HepG2 (cell line): ENCODE data around the gene FIGNL1. TPM values are rescaled to one million over a fixed set of nuclear protein-coding genes. Genes with fewer than 3 reads are reported as not detected.

Experiments
- ATAC-seq: fragments of 200-7000 bp; cut with Tn5 transposase; 3 replicates; pipeline ENCODE4 v1.9.1; 2020; ENCODE audit warnings: mild to moderate bottlenecking, moderate library complexity
- BruUV-seq: library from RNA; stranded (reverse); fragments of 400-500 nt; replicated peaks from 2 replicates; lab custom pipeline; 2021; lab: Mats Ljungman, UMichigan
- CTCF ChIA-PET: fragments of 300-600 bp; formaldehyde crosslinking; extraction: SDS; loops from one replicate; lab custom pipeline; 2021; ENCODE audit warnings: low total read pairs, inconsistent platforms, low intra/inter-chr PET ratio; lab: Yijun Ruan, JAX
- POLR2A ChIA-PET: fragments of 350-600 bp; sonication (Branson Sonifier 250); formaldehyde crosslinking; loops from one replicate; lab custom pipeline; 2020; ENCODE audit warnings: antibody characterized with exemption, inconsistent platforms; lab: Yijun Ruan, JAX
- DNase-seq: peaks from one replicate; pipeline ENCODE4 v3.0.0-alpha.2; 2015; ENCODE audit warnings: low spot score
- FAIRE-seq: peaks from 3 replicates; lab custom pipeline; 2011; peaks lifted over from hg19 to GRCh38; lab: Jason Lieb, UNC
- H2AFZ ChIP-seq: one replicate; pipeline ENCODE4 v1.6.1; 2011; ENCODE audit warnings: low read length, inconsistent platforms
- H3K27ac ChIP-seq: fragments of 300-600 bp; 3 replicates; pipeline ENCODE4 v1.8.0; 2011; ENCODE audit warnings: mixed run types, mild to moderate bottlenecking, mixed read lengths, low read length, inconsistent platforms; ENCODE audit not compliant: insufficient read depth; ENCODE audit errors: extremely low read length
- H3K27me3 ChIP-seq, 2 experiments: fragments of 200-600 bp in 1 of 2; 2 replicates in 1 of 2; 3 replicates in 1 of 2; pipeline versions ENCODE4 v1.6.0 to v1.8.0; 2011; ENCODE audit warnings: low read length in 2 of 2, mild to moderate bottlenecking in 2 of 2, moderate library complexity in 2 of 2, inconsistent platforms in 1 of 2; ENCODE audit not compliant: insufficient read depth in 2 of 2, control insufficient read depth in 1 of 2
- H3K36me3 ChIP-seq, 2 experiments: fragments of 200-600 bp in 1 of 2; replicated peaks in 1 of 2; 2 replicates in 1 of 2; 3 replicates in 1 of 2; pipeline versions ENCODE4 v1.5.1 to v1.8.0; 2011; ENCODE audit warnings: low read length in 2 of 2, inconsistent platforms in 1 of 2; ENCODE audit not compliant: insufficient read depth in 2 of 2, control insufficient read depth in 1 of 2
- H3K4me1 ChIP-seq: 2 replicates; pipeline ENCODE4 v1.5.1; 2012; ENCODE audit warnings: low read length, inconsistent platforms; ENCODE audit not compliant: insufficient read depth
- H3K4me2 ChIP-seq: 2 replicates; pipeline ENCODE4 v1.6.0; 2011; ENCODE audit warnings: low read depth, low read length, inconsistent platforms
- H3K4me3 ChIP-seq, 3 experiments: fragments of 200-600 bp in 1 of 3; sonication (generic), shearing (Covaris generic) in 1 of 3; replicated peaks in 1 of 3; 2 replicates each; pipeline ENCODE4 v1.5.1; 2011 to 2016; ENCODE audit warnings: low read length in 3 of 3, inconsistent platforms in 2 of 3, low read depth in 2 of 3, mild to moderate bottlenecking in 2 of 3, control low read depth in 1 of 3, mixed read lengths in 1 of 3; ENCODE audit not compliant: insufficient read depth in 1 of 3
- H3K79me2 ChIP-seq: one replicate; pipeline ENCODE4 v1.6.1; 2011; ENCODE audit warnings: low read length, inconsistent platforms; ENCODE audit not compliant: insufficient read depth
- H3K9ac ChIP-seq: 2 replicates; pipeline ENCODE4 v1.6.0; 2011; ENCODE audit warnings: mild to moderate bottlenecking, low read depth, low read length, inconsistent platforms; ENCODE audit not compliant: insufficient read depth
- H3K9me3 ChIP-seq: 2 replicates; pipeline ENCODE4 v1.5.1; 2012; ENCODE audit warnings: mild to moderate bottlenecking, low read length
- H4K20me1 ChIP-seq: 2 replicates; pipeline ENCODE4 v1.6.0; 2011; ENCODE audit warnings: inconsistent platforms, mild to moderate bottlenecking, low read length, moderate library complexity; ENCODE audit not compliant: insufficient read depth
- ARID5B ChIP-seq: IDR thresholded peaks from 2 replicates; pipeline ENCODE4 v1.4.0; 2020; ENCODE audit warnings: mild to moderate bottlenecking, missing genetic modification reagents
- ARNTL ChIP-seq: sonication (generic); formaldehyde crosslinking; IDR thresholded peaks from 2 replicates; pipeline ENCODE4 v1.4.0; 2020; ENCODE audit warnings: mild to moderate bottlenecking, missing genetic modification reagents
- MED1 ChIP-seq: sonication (generic); formaldehyde crosslinking; IDR thresholded peaks from 2 replicates; pipeline ENCODE4 v1.4.0; 2020; ENCODE audit warnings: missing genetic modification reagents
- MXI1 ChIP-seq: IDR thresholded peaks from 3 replicates; pipeline ENCODE4 v1.6.1; 2012; ENCODE audit warnings: low read depth, low read length, inconsistent platforms, borderline replicate concordance
- MYNN ChIP-seq: sonication (generic); formaldehyde crosslinking; IDR thresholded peaks from 2 replicates; pipeline ENCODE4 v1.4.0; 2020; ENCODE audit warnings: mild to moderate bottlenecking, low read depth, missing genetic modification reagents
- RFX1 ChIP-seq: fragments of 450-650 bp; IDR thresholded peaks from 2 replicates; pipeline ENCODE4 v1.6.1; 2017
- SIN3B ChIP-seq: fragments of 150-350 bp; IDR thresholded peaks from 2 replicates; pipeline ENCODE4 v1.6.1; 2014; ENCODE audit warnings: low read length
- SRY ChIP-seq: sonication (generic); formaldehyde crosslinking; IDR thresholded peaks from 2 replicates; pipeline ENCODE4 v1.8.0; 2022; ENCODE audit warnings: mild to moderate bottlenecking, missing genetic modification reagents
- SUZ12 ChIP-seq: fragments of 150-350 bp; IDR thresholded peaks from 2 replicates; pipeline ENCODE4 v1.6.1; 2014; ENCODE audit warnings: low read depth, low read length
- ZFYVE20 ChIP-seq: sonication (generic); formaldehyde crosslinking; IDR thresholded peaks from 2 replicates; pipeline ENCODE4 v1.8.0; 2023; ENCODE audit warnings: low read depth, mild to moderate bottlenecking, moderate library complexity, missing genetic modification reagents, borderline replicate concordance
- ZNF230 ChIP-seq: sonication (generic); formaldehyde crosslinking; IDR thresholded peaks from 2 replicates; pipeline ENCODE4 v1.4.0; 2020; ENCODE audit warnings: mild to moderate bottlenecking, missing genetic modification reagents
- ZNF567 ChIP-seq: sonication (generic); formaldehyde crosslinking; IDR thresholded peaks from 2 replicates; pipeline ENCODE4 v1.8.1; 2023; ENCODE audit warnings: mild to moderate bottlenecking, missing genetic modification reagents, borderline replicate concordance
- ZNF580 ChIP-seq: IDR thresholded peaks from 2 replicates; pipeline ENCODE4 v1.6.1; 2016; ENCODE audit warnings: low read depth, borderline replicate concordance
- ZNF800 ChIP-seq: sonication (generic); formaldehyde crosslinking; IDR thresholded peaks from 2 replicates; pipeline ENCODE4 v1.4.0; 2020; ENCODE audit warnings: missing genetic modification reagents
- WGBS: methylation state at CpG from one replicate; pipeline ENCODE4 v1.1.6; 2017; ENCODE audit warnings: low lambda C conversion rate; 5-methylcytosine and 5-hydroxymethylcytosine counted together
- in situ Hi-C: cut with HindIII; loops from 2 replicates; pipeline ENCODE4 v1.10.0; 2017; ENCODE audit warnings: low pct_unique_long_range_greater_than_20kb; ENCODE audit not compliant: extremely low pct_ligation_motif_present
- intact Hi-C: fragments of 100-400 bp; cut with micrococcal nuclease; formaldehyde crosslinking; loops from one replicate; pipeline ENCODE4 v1.10.0; 2022; ENCODE audit not compliant: unreplicated experiment
- polyA plus RNA-seq, 8 experiments: library from polyadenylated mRNA; depleted of rRNA in 3 of 8; stranded (reverse) in 7 of 8; unstranded in 1 of 8; fragments of >200 nt; fragmentation: Illumina TruSeq in 4 of 8; extraction: Trizol in 4 of 8; gene quantifications; 2 replicates each; pipeline versions ENCODE4 v1.2.1 to v1.2.3, GENCODE V29; 2011 to 2016; ENCODE audit warnings: low read depth in 4 of 8, missing spikeins in 1 of 8, mixed read lengths in 1 of 8; ENCODE audit not compliant: insufficient read depth in 1 of 8
- total RNA-seq, 5 experiments: library from RNA; depleted of rRNA; stranded (reverse); fragments of >200 nt; fragmentation: Illumina TruSeq; extraction: Trizol; gene quantifications; 2 replicates each; pipeline ENCODE4 v1.2.3, GENCODE V29; 2016; ENCODE audit warnings: low read depth in 1 of 5

FIGNL1 gene
- total and polyA plus RNA-seq, 2 of the 13 experiments (the other 11 are each of a cell fraction or from before 2014, with no cell fraction given) = 4.0 to 20.9 TPM

- Histone ChIP-seq H3K9ac (no peak overlapping the region), H3K27me3 (no peaks in the 10 kb centered on the region), H3K4me1 (peaks cover 13% of the 10 kb centered on the region), H3K79me2 (no peaks in the 10 kb centered on the region), H3K9me3 (no peaks in the 10 kb centered on the region), H3K4me3 (no peak overlapping the region), H2AFZ (no peak overlapping the region), H3K36me3 (no peaks in the 10 kb centered on the region), H3K27ac (no peak overlapping the region), H4K20me1 (no peaks in the 10 kb centered on the region), H3K4me2 (no peak overlapping the region)
- DNase-seq (no peak), FAIRE-seq (no peak), ATAC-seq (no peak)
- in situ Hi-C loops = no loop called here
- WGBS = 90% methylated on average over 2 of the region's 2 CpGs
- intact Hi-C loops = no loop called here
- BruUV-seq = no TSS peak
- CTCF ChIA-PET = no interaction called here
- POLR2A ChIA-PET = no interaction called here
- TF ChIP-seq ZNF800 (CRISPR knock-in tag) = no peak
- TF ChIP-seq MED1 = no peak
- no peak for TF ChIP-seq ZNF230 (CRISPR knock-in tag)
- no peak for TF ChIP-seq MXI1
- no peak for TF ChIP-seq ARNTL (CRISPR knock-in tag)
- TF ChIP-seq ZFYVE20 (CRISPR knock-in tag) = no peak
- no peak for TF ChIP-seq RFX1
- TF ChIP-seq SRY = no peak
- no peak for TF ChIP-seq ZNF580 (CRISPR knock-in tag)
- TF ChIP-seq ARID5B (CRISPR knock-in tag) = no peak
- no peak for TF ChIP-seq SIN3B
- TF ChIP-seq ZNF567 (CRISPR knock-in tag) = no peak
- no peak for TF ChIP-seq SUZ12
- no peak for TF ChIP-seq MYNN (CRISPR knock-in tag)
These were observed 18.8 kb downstream of the FIGNL1 start for GRCh38 chr7:50431316-50431715.
